Psoas muscle (tissue), 8 donors: ENCODE results near the gene FETUB. TPM values are rescaled to one million over a fixed set of nuclear protein-coding genes. Genes with fewer than 3 reads are reported as not detected.

Experiments
- ATAC-seq, 4 donors: fragments of 200-7000 bp; cut with Tn5 transposase; one replicate each; pipeline ENCODE4 v1.9.1; 2020; ENCODE audit warnings: moderate library complexity in 3 of 4, mild to moderate bottlenecking in 2 of 4
- DNase-seq, 2 donors: peaks; one replicate each; pipeline ENCODE4 v3.0.0-alpha.2; 2020
- H3K27ac ChIP-seq: fragments of 200-600 bp; one replicate; pipeline ENCODE4 v1.8.0; 2022
- H3K27me3 ChIP-seq, 3 donors: fragments of 200-600 bp in 1 of 3; one replicate each; pipeline versions ENCODE4 v1.6.1 to v1.8.0; 2013 to 2022; ENCODE audit warnings: low read length in 2 of 3, mild to moderate bottlenecking in 2 of 3, moderate library complexity in 1 of 3; ENCODE audit not compliant: insufficient read depth in 3 of 3
- H3K36me3 ChIP-seq, 2 donors: fragments of 200-600 bp in 1 of 2; one replicate each; pipeline versions ENCODE4 v1.6.1 to v1.8.0; 2013 to 2022; ENCODE audit warnings: low read depth in 1 of 2, mild to moderate bottlenecking in 1 of 2, moderate library complexity in 1 of 2; ENCODE audit not compliant: insufficient read depth in 1 of 2
- H3K4me1 ChIP-seq: fragments of 200-600 bp; one replicate; pipeline ENCODE4 v1.8.0; 2022
- H3K4me3 ChIP-seq: fragments of 200-600 bp; one replicate; pipeline ENCODE4 v1.8.0; 2022; ENCODE audit warnings: mild to moderate bottlenecking
- H3K9me3 ChIP-seq: fragments of 200-600 bp; one replicate; pipeline ENCODE4 v1.8.0; 2022
- CTCF ChIP-seq: fragments of 200-600 bp; IDR thresholded peaks from one replicate; pipeline ENCODE4 v1.8.0; 2022; ENCODE audit warnings: antibody characterized with exemption
- WGBS, 3 donors: extraction: QIAGEN DNeasy Blood & Tissue Kit; methylation state at CpG; one replicate each; pipeline versions ENCODE4 v1.1.6 to v1.1.7; 2013; 5-methylcytosine and 5-hydroxymethylcytosine counted together
- intact Hi-C, 2 donors: fragments of 100-400 bp; cut with DNase I; formaldehyde crosslinking; loops; one replicate each; pipeline versions ENCODE4 v1.11.0 to v1.14.2; 2022
- polyA plus RNA-seq, 3 donors: library from polyadenylated mRNA; stranded (reverse); fragments of 200-250 nt; gene quantifications; one replicate each; pipeline ENCODE4 v1.2.3, GENCODE V29; 2013
- total RNA-seq, 4 donors: library from RNA; stranded (reverse); fragmentation: NEBNext Ultra II Directional in 2 of 4; extraction: Animal tissue kit (Norgen Biotek cat#: 25700) in 2 of 4; gene quantifications; one replicate each; pipeline versions ENCODE4 v1.2.1 to v1.2.4, GENCODE V29; 2021 to 2023
- donor health status: healthy with polysubstance abuse.
- donor health status: DM: no; HTN: no; CAD: no; lungs with moderate emphysema.
- donor health status: Bipolar disorder and iron deficiency.
- donor health status: healthy.
- donor health status: DM: yes; HTN: yes; CAD: no.
- donor health status: DM: no; HTN: no; CAD: no.
- donor health status: DM: no; HTN: no; CAD: no.
- donor health status: DM: yes; HTN: yes; CAD: no.

The FETUB gene
- total and polyA plus RNA-seq, 7 donors: not detected

GRCh38 chr3:186669378-186670084, 29.3 kb downstream of the FETUB start:
- ATAC-seq: no peak
- 72 to 77% (median 76%) methylated on average over 2 of the region's 2 CpGs for WGBS, 3 donors
- Histone ChIP-seq H3K27me3 (peaks cover 0 to 4% (median 2%) of the 10 kb centered on the region in 3 donors), H3K9me3 (no peaks in the 10 kb centered on the region), H3K4me1 (no peaks in the 10 kb centered on the region), H3K4me3 (no peak overlapping the region), H3K36me3 (no peaks in the 10 kb centered on the region), H3K27ac (no peak overlapping the region)
- no peak for TF ChIP-seq CTCF
- intact Hi-C loops: no loop called here
- DNase-seq: no peak

GRCh38 chr3:186670155-186670554, 30.0 kb downstream of the FETUB start:
- no peaks in the 10 kb centered on the region for H3K4me1 ChIP-seq
- TF ChIP-seq CTCF: no peak
- ATAC-seq: no peak
- H3K27me3 ChIP-seq: peaks cover 0 to 4% (median 2%) of the 10 kb centered on the region in 3 donors
- no peak overlapping the region for H3K27ac ChIP-seq
- no peaks in the 10 kb centered on the region for H3K9me3 ChIP-seq
- DNase-seq: no peak
- no peaks in the 10 kb centered on the region for H3K36me3 ChIP-seq
- intact Hi-C loops: no loop called here
- no peak overlapping the region for H3K4me3 ChIP-seq

- WGBS, 3 donors: 84 to 90% (median 88%) methylated on average over 3 of the region's 3 CpGs
- intact Hi-C loops: no loop called here
- no peaks in the 10 kb centered on the region for H3K36me3 ChIP-seq
- DNase-seq (no peak), ATAC-seq (no peak)
- no peak for TF ChIP-seq CTCF
- no peak overlapping the region for H3K4me3 ChIP-seq
- H3K27ac ChIP-seq: no peak overlapping the region
- peaks cover 0 to 4% (median 2%) of the 10 kb centered on the region in 3 donors for H3K27me3 ChIP-seq
- no peaks in the 10 kb centered on the region for H3K9me3 ChIP-seq
- no peaks in the 10 kb centered on the region for H3K4me1 ChIP-seq
Measured at GRCh38 chr3:186671051-186671450, 30.9 kb downstream of the FETUB start.

GRCh38 chr3:186678604-186679003, 38.4 kb downstream of the FETUB start:
- no peak for TF ChIP-seq CTCF
- no peaks in the 10 kb centered on the region for H3K4me1 ChIP-seq
- H3K36me3 ChIP-seq: no peaks in the 10 kb centered on the region
- no peak overlapping the region for H3K4me3 ChIP-seq
- no peak overlapping the region for H3K27ac ChIP-seq
- no peaks in the 10 kb centered on the region for H3K9me3 ChIP-seq
- DNase-seq: no peak
- ATAC-seq: no peak
- intact Hi-C loops: no loop called here
- peaks cover 0 to 2% (median 1%) of the 10 kb centered on the region in 3 donors for H3K27me3 ChIP-seq

GRCh38 chr3:186679151-186679550, 39.0 kb downstream of the FETUB start:
- ATAC-seq (no peak), DNase-seq (no peak)
- Histone ChIP-seq H3K27ac (no peak overlapping the region), H3K4me1 (no peaks in the 10 kb centered on the region), H3K36me3 (no peaks in the 10 kb centered on the region), H3K27me3 (peaks cover 0 to 3% (median 0%) of the 10 kb centered on the region in 3 donors), H3K9me3 (no peaks in the 10 kb centered on the region), H3K4me3 (no peak overlapping the region)
- intact Hi-C loops: no loop called here
- no peak for TF ChIP-seq CTCF
- WGBS, 3 donors: 41 to 48% (median 43%) methylated on average over 1 of the region's 1 CpG
